Thoracic aorta (tissue), 2 donors: ENCODE measurements around the gene VPS45. TPM values are rescaled to one million over a fixed set of nuclear protein-coding genes. Genes with fewer than 3 reads are reported as not detected.

Experiments used
- ATAC-seq: fragments of 150-250 bp; one replicate; pipeline ENCODE4 v1.8.0; 2017; ENCODE audit warnings: low read depth; ENCODE audit not compliant: insufficient number of reproducible peaks, low FRiP score
- DNase-seq: peaks from one replicate; pipeline ENCODE4 v3.0.0-alpha.2; 2020; ENCODE audit warnings: low spot score
- H3K27ac ChIP-seq, 2 donors: fragments of 200-600 bp; sonication (generic); 1 replicate in 1 of 2; 2 replicates in 1 of 2; pipeline ENCODE4 v1.5.1; 2016; ENCODE audit warnings: mild to moderate bottlenecking in 2 of 2, moderate library complexity in 2 of 2
- H3K27me3 ChIP-seq: fragments of 200-600 bp; sonication (generic); replicated peaks from 2 replicates; pipeline ENCODE4 v1.6.0; 2016; ENCODE audit warnings: mild to moderate bottlenecking; ENCODE audit not compliant: insufficient read depth
- H3K36me3 ChIP-seq: fragments of 200-600 bp; sonication (generic); one replicate; pipeline ENCODE4 v1.5.1; 2016
- H3K4me1 ChIP-seq, 2 donors: fragments of 200-600 bp; sonication (generic); 1 replicate in 1 of 2; 2 replicates in 1 of 2; pipeline versions ENCODE4 v1.5.1 to v1.6.0; 2016; ENCODE audit warnings: low read depth in 2 of 2, mild to moderate bottlenecking in 1 of 2; ENCODE audit not compliant: control insufficient read depth in 1 of 2
- H3K4me3 ChIP-seq: fragments of 200-600 bp; sonication (generic); 2 replicates; pipeline ENCODE4 v1.5.1; 2016; ENCODE audit warnings: mild to moderate bottlenecking
- H3K9me3 ChIP-seq: fragments of 200-600 bp; sonication (generic); 2 replicates; pipeline ENCODE4 v1.5.1; 2016
- total RNA-seq, 2 donors: library from RNA; depleted of rRNA; stranded (reverse); fragments of >200 nt; gene quantifications; one replicate each; pipeline versions ENCODE4 v1.1.0 to v1.2.3, GENCODE V29; 2016
- TF ChIP-seq, protein P1 (sequence below): fragments of 200-600 bp; sonication (generic); IDR thresholded peaks from one replicate; pipeline ENCODE4 v1.5.1; 2019; ENCODE audit warnings: antibody characterized with exemption

The VPS45 gene
- total RNA-seq, 2 donors from 2014 or later = 46.2 to 68.9 TPM

- DNase-seq (no peak), ATAC-seq (no peak)
- Histone ChIP-seq H3K27ac (no peak overlapping the region), H3K4me3 (no peak overlapping the region), H3K4me1 (peaks cover 0 to 5% of the 10 kb centered on the region in 2 donors), H3K9me3 (no peaks in the 10 kb centered on the region), H3K36me3 (peaks cover 4% of the 10 kb centered on the region), H3K27me3 (no peaks in the 10 kb centered on the region)
- TF ChIP-seq, protein P1, sequence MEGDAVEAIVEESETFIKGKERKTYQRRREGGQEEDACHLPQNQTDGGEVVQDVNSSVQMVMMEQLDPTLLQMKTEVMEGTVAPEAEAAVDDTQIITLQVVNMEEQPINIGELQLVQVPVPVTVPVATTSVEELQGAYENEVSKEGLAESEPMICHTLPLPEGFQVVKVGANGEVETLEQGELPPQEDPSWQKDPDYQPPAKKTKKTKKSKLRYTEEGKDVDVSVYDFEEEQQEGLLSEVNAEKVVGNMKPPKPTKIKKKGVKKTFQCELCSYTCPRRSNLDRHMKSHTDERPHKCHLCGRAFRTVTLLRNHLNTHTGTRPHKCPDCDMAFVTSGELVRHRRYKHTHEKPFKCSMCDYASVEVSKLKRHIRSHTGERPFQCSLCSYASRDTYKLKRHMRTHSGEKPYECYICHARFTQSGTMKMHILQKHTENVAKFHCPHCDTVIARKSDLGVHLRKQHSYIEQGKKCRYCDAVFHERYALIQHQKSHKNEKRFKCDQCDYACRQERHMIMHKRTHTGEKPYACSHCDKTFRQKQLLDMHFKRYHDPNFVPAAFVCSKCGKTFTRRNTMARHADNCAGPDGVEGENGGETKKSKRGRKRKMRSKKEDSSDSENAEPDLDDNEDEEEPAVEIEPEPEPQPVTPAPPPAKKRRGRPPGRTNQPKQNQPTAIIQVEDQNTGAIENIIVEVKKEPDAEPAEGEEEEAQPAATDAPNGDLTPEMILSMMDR = no peak
Observed at GRCh38 chr1:150115121-150115520, 47.5 kb downstream of the VPS45 start.

DNA sequence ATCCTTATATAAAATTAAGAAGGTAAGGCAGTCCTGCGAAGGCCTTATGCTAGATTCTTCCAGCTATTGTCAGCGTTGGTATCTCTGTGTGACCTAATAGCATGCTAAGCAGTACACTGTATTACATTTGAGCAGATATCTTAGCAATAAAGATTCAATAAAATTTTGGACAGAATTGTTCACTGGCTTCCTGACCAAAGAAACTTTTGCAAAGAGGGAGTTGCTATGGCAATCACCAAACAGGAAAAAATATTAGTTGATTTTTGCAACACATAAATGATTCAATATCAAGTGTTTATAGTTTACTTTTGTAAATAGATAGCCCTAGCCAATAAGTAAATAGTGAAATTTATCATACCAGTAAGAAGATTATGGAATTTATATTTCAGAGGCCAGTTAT, 51.1 kb downstream of the VPS45 start:
- H3K9me3 ChIP-seq = no peaks in the 10 kb centered on the region
- H3K27ac ChIP-seq = no peak overlapping the region
- ATAC-seq (no peak), DNase-seq (no peak)
- no peaks in the 10 kb centered on the region for H3K4me1 ChIP-seq
- peaks cover 4% of the 10 kb centered on the region for H3K36me3 ChIP-seq
- TF ChIP-seq, protein P1 = no peak
- H3K4me3 ChIP-seq = no peak overlapping the region
- no peaks in the 10 kb centered on the region for H3K27me3 ChIP-seq

DNA sequence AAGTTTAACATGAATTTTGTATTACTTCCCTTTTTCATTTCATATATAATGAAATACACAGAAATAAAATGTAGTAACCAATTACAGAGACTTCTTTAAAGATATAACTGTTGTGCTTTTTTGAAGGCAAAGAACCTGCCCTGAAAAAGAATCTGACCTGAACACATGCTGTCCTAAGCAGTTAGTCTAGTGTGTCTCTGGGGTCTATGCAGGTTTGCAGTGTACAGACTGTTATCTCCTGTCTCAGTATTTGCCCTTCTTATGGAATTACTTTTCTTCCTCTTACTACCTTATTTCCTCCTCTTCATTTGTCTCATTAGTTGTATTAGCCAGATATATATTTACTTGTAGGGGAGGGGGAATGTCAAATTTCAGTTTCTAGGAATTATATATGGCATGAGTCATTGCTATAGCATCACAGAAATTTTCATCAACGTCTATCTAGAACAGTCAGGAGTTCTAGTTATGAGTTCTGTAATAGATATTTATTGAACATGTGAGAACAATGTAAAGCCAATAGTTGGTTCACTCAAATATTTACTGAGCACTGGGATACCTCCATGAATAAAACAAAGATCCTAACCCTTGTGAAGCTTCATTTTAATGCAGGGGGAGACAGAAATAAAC, 53.8 kb downstream of the VPS45 start:
- ATAC-seq (no peak), DNase-seq (no peak)
- no peaks in the 10 kb centered on the region for H3K27me3 ChIP-seq
- no peak overlapping the region for H3K4me3 ChIP-seq
- no peaks in the 10 kb centered on the region for H3K9me3 ChIP-seq
- peaks cover 4% of the 10 kb centered on the region for H3K36me3 ChIP-seq
- H3K4me1 ChIP-seq = no peaks in the 10 kb centered on the region
- no peak overlapping the region for H3K27ac ChIP-seq
- TF ChIP-seq, protein P1 = no peak

- Histone ChIP-seq H3K36me3 (no peaks in the 10 kb centered on the region), H3K4me3 (no peak overlapping the region), H3K4me1 (no peaks in the 10 kb centered on the region), H3K9me3 (no peaks in the 10 kb centered on the region), H3K27me3 (no peaks in the 10 kb centered on the region), H3K27ac (no peak overlapping the region)
- no peak for DNase-seq
- TF ChIP-seq, protein P1 = no peak
- no peak for ATAC-seq
Observed at GRCh38 chr1:150126811-150127210, 59.2 kb downstream of the VPS45 start.

DNA sequence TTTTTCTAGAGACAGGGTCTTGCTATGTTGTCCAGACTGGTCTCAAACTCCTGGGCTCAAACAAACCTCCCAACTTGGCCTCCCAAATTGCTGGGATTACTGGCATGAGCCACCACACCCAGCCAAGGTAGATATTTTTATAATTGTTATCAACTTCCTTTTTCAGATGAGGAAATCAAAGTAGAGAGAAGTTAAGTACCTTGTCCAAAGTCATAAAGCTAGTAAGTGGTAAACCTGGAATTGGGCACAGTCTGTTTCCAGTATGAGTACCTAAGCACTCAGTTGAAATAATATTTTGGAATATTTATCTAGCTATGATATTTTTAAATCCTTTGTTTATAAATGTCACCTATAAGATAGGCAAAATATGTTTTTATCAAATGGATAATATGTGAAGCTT, 59.9 kb downstream of the VPS45 start:
- H3K36me3 ChIP-seq = no peaks in the 10 kb centered on the region
- no peaks in the 10 kb centered on the region for H3K4me1 ChIP-seq
- DNase-seq (no peak), ATAC-seq (no peak)
- H3K27me3 ChIP-seq = no peaks in the 10 kb centered on the region
- H3K27ac ChIP-seq = no peak overlapping the region
- TF ChIP-seq, protein P1 = no peak
- no peaks in the 10 kb centered on the region for H3K9me3 ChIP-seq
- H3K4me3 ChIP-seq = no peak overlapping the region
